NCI-H510A (cell line): ENCODE results near the gene BMPR2.
"Not testable (repeated sequence)": the region's sequence is repeated elsewhere in the genome, so short reads cannot be mapped to it uniquely, and the experiment has no call there.

Source experiments
- DNase-seq: peaks from one replicate; lab custom pipeline; 2025; lab: John Stamatoyannopoulos, UW

The BMPR2 gene

GRCh38 chr2:202382684-202383083 is 6.6 kb downstream of the BMPR2 start:
- no peak for DNase-seq

GRCh38 chr2:202386495-202386894 is 10.4 kb downstream of the BMPR2 start:
- DNase-seq: not testable (repeated sequence)

GRCh38 chr2:202387608-202388342 is 11.6 kb downstream of the BMPR2 start:
- no peak for DNase-seq

GRCh38 chr2:202400941-202401340 is 24.8 kb downstream of the BMPR2 start:
- no peak for DNase-seq

GRCh38 chr2:202405798-202406197 is 29.7 kb downstream of the BMPR2 start:
- no peak for DNase-seq

DNA sequence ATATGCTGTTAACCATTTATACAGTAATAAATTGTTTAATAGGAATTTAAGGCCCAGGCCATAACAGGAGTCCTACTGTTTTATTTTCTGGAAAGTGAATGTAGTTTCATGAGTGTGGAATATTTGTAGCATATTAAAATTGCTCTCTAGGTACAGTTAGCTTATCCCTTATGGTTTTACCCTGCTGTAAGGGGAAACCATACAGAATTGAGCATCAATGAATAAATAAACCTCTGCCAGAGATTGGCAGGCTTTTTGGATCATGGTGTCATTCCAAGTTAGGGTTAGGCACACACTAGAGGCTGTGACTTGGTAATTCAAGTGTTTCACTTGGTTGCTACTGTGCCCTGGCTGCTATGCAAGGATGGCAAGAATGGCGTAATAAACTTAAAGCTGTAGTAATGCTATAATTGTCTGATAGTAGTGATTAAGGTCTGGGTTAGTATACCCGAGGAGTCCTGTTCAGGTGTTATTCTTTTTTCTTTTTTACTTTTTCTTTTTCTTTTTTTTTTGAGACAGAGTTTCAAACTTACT is 30.4 kb downstream of the BMPR2 start:
- DNase-seq: no peak

- no peak for DNase-seq
These were observed 32.5 kb downstream of the BMPR2 start for GRCh38 chr2:202408546-202409140.

GRCh38 chr2:202410092-202410491 is 34.0 kb downstream of the BMPR2 start:
- no peak for DNase-seq

DNA sequence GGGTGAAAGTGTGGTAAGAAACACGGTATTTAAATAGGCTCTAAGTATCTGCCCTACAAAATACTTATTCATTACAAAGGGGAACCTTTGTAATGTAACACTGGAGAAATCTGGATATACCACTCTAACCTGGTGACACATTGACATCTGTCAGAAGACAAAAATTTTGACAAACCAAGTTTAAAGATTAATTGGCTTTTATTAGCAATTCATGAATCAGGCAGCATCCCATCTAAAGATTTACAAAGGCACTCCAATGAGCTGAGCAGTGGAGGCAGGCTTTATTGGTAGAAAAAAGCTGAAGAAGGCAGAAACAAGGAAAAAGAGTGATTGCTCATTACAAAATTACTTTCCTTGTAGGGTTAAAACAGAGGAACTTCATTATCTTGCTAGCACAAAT is 35.0 kb downstream of the BMPR2 start:
- DNase-seq: no peak

DNA sequence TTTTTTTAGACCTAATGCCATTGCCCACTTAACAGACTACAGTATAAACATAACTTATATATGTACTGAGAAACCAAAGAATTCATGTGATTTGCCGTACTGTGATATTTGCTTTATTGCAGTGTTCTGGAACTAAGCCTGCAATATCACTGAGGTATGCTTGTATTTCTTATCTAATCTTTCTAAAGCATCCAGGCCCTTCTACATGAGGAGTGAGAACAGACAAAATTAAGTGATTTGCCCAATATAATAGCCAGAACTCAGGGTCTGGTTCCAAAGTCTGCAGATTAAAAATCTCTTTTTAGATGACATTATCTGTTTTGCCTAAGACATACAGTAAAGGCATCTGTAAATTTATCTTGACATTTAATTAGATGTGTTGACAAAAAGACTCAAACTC is 41.9 kb downstream of the BMPR2 start:
- no peak for DNase-seq

GRCh38 chr2:202418511-202418910 is 42.4 kb downstream of the BMPR2 start:
- DNase-seq: no peak

- no peak for DNase-seq
These were observed 47.0 kb downstream of the BMPR2 start for GRCh38 chr2:202423139-202423538.

- DNase-seq: no peak
These were observed 48.9 kb downstream of the BMPR2 start for GRCh38 chr2:202425036-202425435.

DNA sequence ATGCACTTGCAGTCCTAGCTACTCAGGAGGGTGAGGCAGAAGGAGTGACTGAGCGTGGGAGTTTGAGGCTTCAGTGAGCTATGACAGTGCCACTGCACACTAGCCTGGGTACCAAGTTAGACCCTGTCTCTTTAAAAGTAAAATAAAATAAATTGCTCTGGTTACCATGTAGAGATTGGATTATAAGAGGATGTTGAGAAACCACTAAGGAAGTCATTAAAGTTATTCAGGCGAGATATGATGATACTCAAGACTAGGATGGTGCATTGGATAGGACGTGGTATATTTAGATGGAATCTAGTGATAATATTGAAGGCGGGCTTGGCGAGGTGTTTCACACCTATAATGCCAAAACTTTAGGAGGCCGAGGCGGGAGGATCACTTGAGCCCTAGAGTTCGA is 50.6 kb downstream of the BMPR2 start:
- no peak for DNase-seq

GRCh38 chr2:202429164-202429980 is 53.2 kb downstream of the BMPR2 start:
- DNase-seq: no peak

DNA sequence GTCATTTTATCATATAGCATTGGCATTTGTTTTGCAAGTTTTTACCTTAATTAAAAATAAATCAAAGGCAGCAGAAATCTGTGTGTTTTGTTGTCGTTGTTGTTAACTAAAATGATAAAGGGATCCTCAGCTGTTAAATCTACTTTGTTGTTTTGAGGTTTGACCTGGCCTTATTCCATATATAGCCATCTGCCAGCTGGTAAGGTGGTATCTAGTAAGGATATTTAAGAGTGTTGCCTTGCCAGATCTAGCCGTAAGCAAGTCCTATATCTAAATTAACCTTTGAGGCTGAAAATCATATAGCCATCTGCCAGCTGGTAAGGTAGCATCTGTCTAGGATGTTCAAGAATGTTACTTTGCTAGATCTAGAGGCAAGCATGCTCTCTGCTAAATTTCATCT is 56.6 kb downstream of the BMPR2 start:
- no peak for DNase-seq

DNA sequence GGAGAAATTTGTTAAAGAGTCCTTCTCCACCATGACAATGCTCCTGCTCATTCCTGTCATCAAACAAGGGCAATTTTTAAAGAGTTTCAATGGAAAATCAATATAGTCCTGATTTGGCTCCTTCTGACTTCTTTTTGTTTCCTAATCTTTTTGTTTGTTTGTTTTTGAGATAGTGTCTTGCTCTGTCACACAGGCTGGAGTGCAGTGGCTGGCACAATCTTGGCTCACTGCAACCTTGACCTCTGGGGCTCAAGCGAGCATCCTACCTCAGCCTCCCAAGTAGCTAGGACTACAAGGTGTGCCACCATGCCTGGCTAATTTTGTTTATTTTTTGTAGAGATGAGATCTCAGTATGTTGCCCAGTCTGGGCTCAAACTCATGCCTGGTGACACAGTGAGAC is 58.3 kb downstream of the BMPR2 start:
- no peak for DNase-seq

DNA sequence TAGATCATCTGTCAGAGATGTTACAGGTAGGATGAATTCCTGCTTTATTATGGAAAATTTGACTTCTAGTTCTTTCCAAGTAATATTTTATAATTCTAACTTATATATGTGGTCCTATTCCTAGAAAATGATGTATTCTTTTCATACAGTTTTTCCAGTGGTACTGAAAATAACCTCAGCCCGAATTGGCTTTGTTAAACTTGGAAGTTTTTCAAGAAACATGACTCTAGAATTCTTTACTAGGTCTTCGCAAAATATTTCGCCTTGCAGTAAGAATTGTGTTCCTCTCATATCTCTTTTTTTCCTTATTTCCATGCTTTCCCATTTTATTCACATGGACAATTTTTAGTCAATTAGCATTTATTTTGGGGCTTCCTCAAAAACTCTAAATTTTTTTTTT is 60.5 kb downstream of the BMPR2 start:
- no peak for DNase-seq

DNA sequence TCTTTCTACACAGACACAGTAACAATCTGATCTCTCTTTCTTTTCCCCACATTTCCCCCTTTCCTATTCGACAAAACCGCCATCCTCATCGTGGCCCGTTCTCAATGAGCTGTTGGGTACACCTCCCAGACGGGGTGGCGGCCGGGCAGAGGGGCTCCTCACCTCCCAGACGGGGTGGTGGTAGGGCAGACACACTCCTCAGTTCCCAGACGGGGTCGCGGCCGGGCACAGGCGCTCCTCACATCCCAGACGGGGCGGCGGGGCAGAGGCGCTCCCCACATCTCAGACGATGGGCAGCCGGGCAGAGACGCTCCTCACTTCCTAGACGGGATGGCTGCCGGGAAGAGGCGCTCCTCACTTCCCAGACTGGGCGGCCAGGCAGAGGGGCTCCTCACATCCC is 64.0 kb downstream of the BMPR2 start:
- not testable (repeated sequence) for DNase-seq

DNA sequence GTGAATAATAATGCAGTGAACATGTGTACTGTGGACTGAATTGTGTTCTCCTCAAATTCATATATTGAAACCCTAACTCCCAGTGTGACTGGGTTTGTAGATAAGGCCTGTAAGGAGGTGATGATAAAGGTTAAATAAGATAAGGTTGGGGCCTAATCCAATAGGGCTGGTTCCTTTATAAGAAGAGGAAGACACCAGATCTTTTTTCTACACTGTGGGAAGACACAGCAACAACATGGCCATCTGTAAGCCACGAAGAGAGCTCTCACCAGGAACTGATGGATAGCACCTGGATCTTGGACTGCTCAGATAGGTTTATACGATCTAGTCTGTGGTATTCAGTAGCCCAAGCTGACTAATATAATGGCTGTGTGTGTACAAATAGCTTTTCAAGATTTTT is 66.8 kb downstream of the BMPR2 start:
- DNase-seq: no peak

- no peak for DNase-seq
These were observed 67.9 kb downstream of the BMPR2 start for GRCh38 chr2:202444000-202444399.

DNA sequence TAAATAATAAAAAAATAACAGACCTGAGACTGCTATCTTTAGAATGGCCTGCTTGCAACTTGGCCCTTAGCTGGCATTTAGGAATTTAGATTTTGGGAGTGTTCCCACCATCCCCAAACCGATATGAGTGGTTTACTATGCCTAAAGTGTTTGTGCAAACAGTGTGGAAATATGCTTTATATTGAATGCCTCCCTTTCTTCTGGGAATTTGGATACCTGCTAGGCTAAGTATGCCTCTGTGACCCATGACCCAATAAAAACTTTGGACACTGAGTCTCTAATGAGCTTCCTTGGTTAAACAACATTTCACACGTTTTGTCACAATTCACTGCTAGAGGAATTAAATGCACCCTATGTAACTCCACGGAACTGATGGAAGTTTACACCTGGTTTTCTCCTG is 73.2 kb downstream of the BMPR2 start:
- no peak for DNase-seq

DNA sequence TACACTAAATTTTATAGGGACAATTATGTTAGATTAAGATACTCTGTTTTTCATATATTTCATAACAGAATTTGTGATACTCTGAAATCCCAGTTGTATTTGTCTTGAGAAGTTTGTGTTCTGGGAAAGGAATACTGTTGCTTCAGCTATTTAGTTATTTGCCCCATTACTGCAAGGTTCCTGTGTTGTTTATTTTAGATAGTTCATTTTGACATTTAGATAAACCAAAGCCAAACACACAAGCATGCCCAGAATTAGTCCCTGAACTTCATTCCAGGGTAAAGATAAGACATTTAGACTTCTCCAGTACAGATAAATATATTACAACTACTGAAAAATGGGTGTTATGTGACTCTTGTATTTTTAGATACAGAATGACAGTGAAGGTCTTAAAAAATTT is 74.7 kb downstream of the BMPR2 start:
- DNase-seq: no peak
